K562 treated with DMSO at 1 percent for 24 hours (cell line): Measurements from ENCODE around the gene ATP11B. TPM values are rescaled to one million over a fixed set of nuclear protein-coding genes. Genes with fewer than 3 reads are reported as not detected.

Experiments
- total RNA-seq: library from RNA; unstranded; fragments of 300-600 nt; gene quantifications from 2 replicates; pipeline ENCODE4 v1.2.3, GENCODE V29; 2022; ENCODE audit warnings: low read depth; ENCODE audit not compliant: insufficient read depth

ATP11B gene
- 17.9 and 20.8 TPM in 2 replicates for total RNA-seq

GRCh38 chr3:182792901-182793662 lies at the start of gene ATP11B:
Gene ATP11B, plus strand, starts transcription at chr3:182793504. Its CDS starts 256 bp downstream, at chr3:182793760.

Other genes with a start within 250 kb of the ATP11B start
- gene DCUN1D1, start 187.0 kb downstream of the ATP11B start, total RNA-seq: 9.1 and 13.0 TPM in 2 replicates